Stimulated activated effector memory CD8-positive, alpha-beta T cell treated with anti-CD3 and anti-CD28 coated beads, Interleukin-12 subunit alpha, Interleukin-12 subunit beta, amount 100 ng/mL, for 72 hours (primary cell): ENCODE data around the gene PBOV1.
"Not testable (repeated sequence)": the region's sequence is repeated elsewhere in the genome, so short reads cannot be mapped to it uniquely, and the experiment has no call there.

Experiments used
- ATAC-seq: fragments of 150-1000 bp; cut with Tn5 transposase; 2 replicates; pipeline ENCODE4 v1.10.0; 2021
- DNase-seq, 2 donors: peaks; one replicate each; pipeline ENCODE4 v3.0.0; 2021 to 2022; ENCODE audit warnings: low spot score in 2 of 2
- H3K27ac Mint-ChIP-seq: one replicate; pipeline ENCODE4 v1.8.0; 2022; ENCODE audit warnings: mild to moderate bottlenecking, mixed read lengths
- H3K36me3 Mint-ChIP-seq: one replicate; pipeline ENCODE4 v1.8.0; 2022; ENCODE audit warnings: mild to moderate bottlenecking, mixed read lengths
- H3K4me1 Mint-ChIP-seq: one replicate; pipeline ENCODE4 v1.8.0; 2022; ENCODE audit warnings: mixed read lengths
- H3K4me3 Mint-ChIP-seq: one replicate; pipeline ENCODE4 v1.8.0; 2022; ENCODE audit warnings: mild to moderate bottlenecking, mixed read lengths
- H3K9me3 Mint-ChIP-seq: one replicate; pipeline ENCODE4 v1.8.0; 2022; ENCODE audit warnings: mixed read lengths

The PBOV1 gene

GRCh38 chr6:138227316-138227781, 9.1 kb upstream of the PBOV1 start:
- no peak overlapping the region for H3K27ac Mint-ChIP-seq
- H3K4me3 Mint-ChIP-seq = no peak overlapping the region
- DNase-seq (no peak), ATAC-seq (no peak)
- no peaks in the 10 kb centered on the region for H3K36me3 Mint-ChIP-seq
- no peaks in the 10 kb centered on the region for H3K9me3 Mint-ChIP-seq
- H3K4me1 Mint-ChIP-seq = no peaks in the 10 kb centered on the region

DNA sequence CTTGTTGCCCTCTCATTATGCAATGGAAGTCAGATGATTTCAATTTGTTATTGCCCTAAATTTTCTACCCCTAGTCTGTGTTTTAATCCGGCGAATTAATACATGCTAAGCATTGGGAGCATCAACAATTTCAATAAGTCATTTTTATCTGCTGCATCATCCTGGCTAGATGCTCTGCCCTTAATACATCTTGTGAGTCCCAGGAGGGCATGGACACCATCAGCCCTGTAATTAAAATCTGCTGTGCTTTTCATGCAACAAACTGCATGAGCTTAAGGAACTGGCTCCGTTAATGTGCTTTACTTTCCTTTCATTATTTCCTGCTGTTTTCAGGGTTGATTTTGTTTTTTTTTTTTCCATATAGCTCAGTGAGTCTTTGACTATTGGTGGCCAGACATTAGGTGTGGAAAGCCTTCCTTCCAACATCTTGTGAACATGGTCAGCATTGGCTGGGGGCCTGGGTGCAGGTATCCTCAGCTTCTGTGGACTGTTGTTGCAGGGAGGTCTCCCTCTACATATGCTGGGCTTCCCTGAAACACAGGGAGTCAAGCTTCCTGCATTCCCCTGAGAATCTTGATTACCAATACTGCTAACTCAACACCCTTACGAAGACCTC, 8.5 kb upstream of the PBOV1 start:
- Mint-ChIP-seq H3K9me3 (no peaks in the 10 kb centered on the region), H3K36me3 (no peaks in the 10 kb centered on the region), H3K4me3 (no peak overlapping the region), H3K27ac (no peak overlapping the region), H3K4me1 (no peaks in the 10 kb centered on the region)
- DNase-seq (no peak), ATAC-seq (no peak)

DNA sequence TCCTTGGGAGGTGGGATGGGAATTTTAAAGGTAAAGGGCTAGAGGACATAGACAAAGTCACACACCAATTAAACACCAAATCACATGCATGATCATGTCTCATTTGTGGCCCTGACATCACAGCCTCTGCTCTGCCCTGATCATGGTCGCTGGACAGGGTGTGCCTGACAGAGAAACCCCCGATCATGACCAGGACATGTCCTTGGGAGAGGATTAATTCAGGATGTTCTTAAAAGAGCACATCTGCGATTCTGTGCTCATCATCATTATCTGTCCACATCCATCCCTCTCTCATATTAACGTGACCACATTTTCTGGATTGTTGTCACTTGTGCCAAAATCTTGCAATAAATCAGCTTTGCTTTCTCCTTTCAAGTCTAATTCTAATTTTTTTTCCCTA, 7.7 kb upstream of the PBOV1 start:
- no peak for ATAC-seq
- H3K4me3 Mint-ChIP-seq = no peak overlapping the region
- no peaks in the 10 kb centered on the region for H3K9me3 Mint-ChIP-seq
- H3K27ac Mint-ChIP-seq = no peak overlapping the region
- no peaks in the 10 kb centered on the region for H3K4me1 Mint-ChIP-seq
- H3K36me3 Mint-ChIP-seq = no peaks in the 10 kb centered on the region
- DNase-seq = no peak

- no peaks in the 10 kb centered on the region for H3K36me3 Mint-ChIP-seq
- H3K4me1 Mint-ChIP-seq = no peaks in the 10 kb centered on the region
- no peaks in the 10 kb centered on the region for H3K9me3 Mint-ChIP-seq
- ATAC-seq (no peak), DNase-seq (no peak)
- no peak overlapping the region for H3K4me3 Mint-ChIP-seq
- no peak overlapping the region for H3K27ac Mint-ChIP-seq
Measured at GRCh38 chr6:138222901-138223546, 4.7 kb upstream of the PBOV1 start.

GRCh38 chr6:138219901-138220300, 1.6 kb upstream of the PBOV1 start:
- Mint-ChIP-seq H3K9me3 (no peaks in the 10 kb centered on the region), H3K36me3 (no peaks in the 10 kb centered on the region), H3K27ac (no peak overlapping the region), H3K4me3 (no peak overlapping the region), H3K4me1 (no peaks in the 10 kb centered on the region)
- ATAC-seq (no peak), DNase-seq (no peak)

- no peak overlapping the region for H3K4me3 Mint-ChIP-seq
- DNase-seq (no peak), ATAC-seq (no peak)
- no peak overlapping the region for H3K27ac Mint-ChIP-seq
- H3K4me1 Mint-ChIP-seq = no peaks in the 10 kb centered on the region
- H3K36me3 Mint-ChIP-seq = no peaks in the 10 kb centered on the region
- no peaks in the 10 kb centered on the region for H3K9me3 Mint-ChIP-seq
Measured at GRCh38 chr6:138219398-138219797, 1.1 kb upstream of the PBOV1 start.

DNA sequence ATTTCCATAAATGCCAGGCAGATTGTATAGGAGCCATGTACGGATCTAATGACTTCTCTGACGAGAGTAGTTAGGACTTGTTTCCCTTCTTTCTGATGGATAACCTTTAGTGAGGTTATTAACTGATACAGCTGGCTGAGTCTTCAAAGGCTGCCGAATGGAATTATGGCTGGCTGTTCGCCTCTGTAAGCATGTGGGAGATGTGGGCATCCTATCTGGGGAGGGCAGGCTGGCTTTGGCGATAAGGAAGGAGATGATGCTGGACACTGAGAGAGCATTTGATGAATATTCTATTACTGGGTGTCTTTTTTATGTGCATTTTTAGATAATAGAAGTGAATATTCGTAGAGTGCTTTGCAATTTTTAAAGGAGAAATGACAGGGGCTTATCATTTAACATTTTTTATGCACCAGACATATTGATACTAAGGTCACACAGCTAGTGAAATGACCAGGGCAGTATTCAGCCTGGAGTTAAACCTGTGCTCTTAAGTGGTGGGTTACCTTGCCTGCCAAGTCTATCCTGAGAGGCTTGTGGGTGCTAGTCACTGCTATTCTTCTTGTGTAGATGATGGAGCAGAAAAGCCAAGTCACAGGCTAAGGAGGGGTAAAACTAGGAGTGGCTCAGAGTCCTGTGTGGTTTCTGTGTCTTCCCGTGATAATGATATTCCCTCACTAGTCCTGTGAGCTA, 3.1 kb downstream of the PBOV1 start:
- Mint-ChIP-seq H3K4me1 (no peaks in the 10 kb centered on the region), H3K9me3 (no peaks in the 10 kb centered on the region), H3K27ac (no peak overlapping the region), H3K36me3 (no peaks in the 10 kb centered on the region), H3K4me3 (no peak overlapping the region)
- DNase-seq (no peak), ATAC-seq (no peak)

GRCh38 chr6:138212530-138212929, 5.8 kb downstream of the PBOV1 start:
- not testable (repeated sequence) for DNase-seq, H3K27ac Mint-ChIP-seq, H3K4me3 Mint-ChIP-seq, H3K9me3 Mint-ChIP-seq, ATAC-seq, H3K4me1 Mint-ChIP-seq, H3K36me3 Mint-ChIP-seq

DNA sequence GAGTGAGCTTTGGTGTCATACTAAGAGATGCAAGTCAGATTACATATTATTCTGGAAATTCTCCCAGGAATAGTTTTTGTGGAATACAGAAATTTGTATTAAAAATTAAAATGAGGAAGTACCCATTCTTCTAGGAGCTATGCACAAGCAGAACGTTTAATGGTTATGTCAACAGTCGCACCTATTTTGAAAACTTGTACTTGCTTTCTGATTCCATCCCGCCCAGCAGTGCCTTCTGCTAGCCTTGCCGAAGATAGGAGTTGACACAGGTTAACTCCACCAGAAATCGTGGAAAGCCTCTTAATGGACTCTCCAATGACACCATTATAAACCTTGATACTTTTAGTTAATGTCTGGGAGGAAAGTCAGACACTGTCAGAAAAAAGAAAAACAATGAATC, 6.7 kb downstream of the PBOV1 start:
- DNase-seq (no peak), ATAC-seq (no peak)
- Mint-ChIP-seq H3K27ac (no peak overlapping the region), H3K9me3 (no peaks in the 10 kb centered on the region), H3K36me3 (no peaks in the 10 kb centered on the region), H3K4me1 (no peaks in the 10 kb centered on the region), H3K4me3 (no peak overlapping the region)

DNA sequence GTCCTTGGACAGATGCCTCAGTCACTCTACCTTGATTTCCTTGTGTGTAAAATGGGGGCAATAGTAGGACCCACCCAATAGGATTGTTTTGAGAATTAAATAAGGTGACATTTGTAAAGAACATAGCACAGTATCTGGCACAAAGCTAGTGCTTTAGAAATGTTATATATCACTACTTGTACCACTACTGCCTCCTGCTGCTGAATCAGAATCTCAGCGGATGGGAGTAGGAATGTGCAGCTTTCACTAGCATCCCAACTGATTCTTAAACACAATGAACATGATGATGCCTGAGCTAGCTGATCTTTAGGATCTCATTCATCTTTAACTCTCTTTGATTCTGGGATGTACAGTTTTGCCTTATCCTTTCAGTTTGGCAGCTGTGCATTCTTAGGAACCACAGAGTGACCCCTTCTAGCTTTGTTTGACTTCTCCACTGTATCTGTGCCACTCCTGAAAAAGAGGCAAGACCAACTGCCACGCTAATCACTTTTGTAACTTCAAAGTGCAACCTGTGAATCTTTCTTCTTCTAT, 7.2 kb downstream of the PBOV1 start:
- Mint-ChIP-seq H3K27ac (no peak overlapping the region), H3K9me3 (no peaks in the 10 kb centered on the region), H3K36me3 (no peaks in the 10 kb centered on the region), H3K4me1 (no peaks in the 10 kb centered on the region), H3K4me3 (no peak overlapping the region)
- ATAC-seq (no peak), DNase-seq (no peak)

GRCh38 chr6:138206862-138207261, 11.4 kb downstream of the PBOV1 start:
- Mint-ChIP-seq H3K4me3 (no peak overlapping the region), H3K9me3 (no peaks in the 10 kb centered on the region), H3K27ac (no peak overlapping the region), H3K4me1 (no peaks in the 10 kb centered on the region), H3K36me3 (no peaks in the 10 kb centered on the region)
- DNase-seq (no peak), ATAC-seq (no peak)

DNA sequence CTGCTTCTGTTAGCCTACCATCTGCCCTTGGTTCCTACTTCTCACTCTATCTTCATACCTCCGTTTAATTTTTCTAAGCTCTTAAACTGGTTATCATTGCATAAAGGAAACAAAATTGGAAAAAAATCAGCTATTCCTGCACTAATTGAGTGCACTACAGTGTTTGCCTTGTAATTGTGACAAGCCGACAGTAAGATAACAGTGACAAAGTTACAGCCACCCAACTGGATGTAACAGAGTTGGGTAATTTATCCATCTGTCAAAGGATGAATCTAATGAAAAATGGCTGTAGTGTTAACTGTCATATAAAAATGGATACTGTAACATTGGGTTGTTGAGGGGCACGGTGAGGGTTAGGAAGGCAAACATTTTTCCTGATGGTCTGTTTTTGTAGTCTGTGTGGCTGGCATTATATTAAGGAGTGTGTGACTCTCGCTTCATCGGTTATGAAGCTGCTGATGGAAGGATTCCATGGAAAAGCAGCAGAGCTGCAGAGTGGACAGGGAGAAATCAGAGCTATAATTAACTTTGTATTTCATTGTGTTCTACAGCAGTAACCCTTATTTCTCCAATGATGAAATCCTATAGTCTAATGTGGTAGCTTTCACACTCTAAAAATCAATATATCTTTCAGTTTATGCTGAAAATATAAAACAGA, 12.7 kb downstream of the PBOV1 start:
- Mint-ChIP-seq H3K27ac (no peak overlapping the region), H3K4me3 (no peak overlapping the region), H3K9me3 (no peaks in the 10 kb centered on the region), H3K4me1 (no peaks in the 10 kb centered on the region), H3K36me3 (no peaks in the 10 kb centered on the region)
- ATAC-seq = no peak
- DNase-seq = no peak

- DNase-seq (no peak), ATAC-seq (no peak)
- no peaks in the 10 kb centered on the region for H3K4me1 Mint-ChIP-seq
- no peaks in the 10 kb centered on the region for H3K9me3 Mint-ChIP-seq
- H3K36me3 Mint-ChIP-seq = no peaks in the 10 kb centered on the region
- H3K27ac Mint-ChIP-seq = no peak overlapping the region
- H3K4me3 Mint-ChIP-seq = no peak overlapping the region
Measured at GRCh38 chr6:138204792-138205384, 13.4 kb downstream of the PBOV1 start.

GRCh38 chr6:138204303-138204702, 14.0 kb downstream of the PBOV1 start:
- Mint-ChIP-seq H3K9me3 (no peaks in the 10 kb centered on the region), H3K27ac (no peak overlapping the region), H3K4me1 (no peaks in the 10 kb centered on the region), H3K4me3 (no peak overlapping the region), H3K36me3 (no peaks in the 10 kb centered on the region)
- no peak for DNase-seq
- ATAC-seq = no peak

DNA sequence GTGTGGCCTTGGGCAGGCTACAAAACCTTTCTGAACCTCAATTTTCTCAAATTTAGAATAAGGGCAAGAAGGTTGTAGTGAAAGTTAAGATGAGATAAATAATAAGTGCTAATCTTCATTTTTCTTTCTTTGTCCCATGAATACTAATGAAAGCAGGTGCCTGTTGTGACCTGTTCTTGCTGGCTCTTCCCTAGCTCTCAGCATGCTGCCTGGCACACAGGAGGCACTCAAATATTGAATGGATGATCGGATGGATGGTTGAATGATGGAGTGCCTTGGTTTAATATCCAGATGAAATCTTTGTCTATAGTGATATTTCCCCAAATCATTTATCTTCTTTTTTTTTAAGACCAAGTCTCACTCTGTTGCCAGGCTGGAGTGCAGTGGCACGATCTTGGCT, 15.0 kb downstream of the PBOV1 start:
- no peak for ATAC-seq
- DNase-seq = no peak
- no peaks in the 10 kb centered on the region for H3K4me1 Mint-ChIP-seq

More for the DNA sequence above, 15.0 kb downstream of the PBOV1 start:
- H3K36me3 Mint-ChIP-seq = no peaks in the 10 kb centered on the region
- no peak overlapping the region for H3K4me3 Mint-ChIP-seq
- no peaks in the 10 kb centered on the region for H3K9me3 Mint-ChIP-seq
- H3K27ac Mint-ChIP-seq = no peak overlapping the region
